DND-41 (cell line): ENCODE measurements around the gene KCNMA1.

ENCODE experiments used
- ATAC-seq: fragments of 200-7000 bp; cut with Tn5 transposase; 3 replicates; pipeline ENCODE4 v1.9.1; 2021; ENCODE audit warnings: low read depth; ENCODE audit not compliant: insufficient read depth
- DNase-seq: peaks from one replicate; pipeline ENCODE4 v3.0.0-alpha.2; 2020
- H2AFZ ChIP-seq: 2 replicates; pipeline ENCODE4 v1.6.0; 2012; ENCODE audit warnings: low read depth, low read length
- H3K27ac ChIP-seq: 2 replicates; pipeline ENCODE4 v1.5.1; 2012; ENCODE audit warnings: low read length, inconsistent platforms
- H3K27me3 ChIP-seq: fragments of 200-600 bp; sonication (generic); 2 replicates; pipeline ENCODE4 v1.6.0; 2012; ENCODE audit warnings: low read length, mild to moderate bottlenecking, inconsistent platforms; ENCODE audit not compliant: insufficient read depth, poor library complexity
- H3K36me3 ChIP-seq: 2 replicates; pipeline ENCODE4 v1.5.1; 2012; ENCODE audit warnings: low read length, inconsistent platforms; ENCODE audit not compliant: insufficient read depth
- H3K4me1 ChIP-seq: 2 replicates; pipeline ENCODE4 v1.5.1; 2012; ENCODE audit warnings: mild to moderate bottlenecking, low read length; ENCODE audit not compliant: insufficient read depth
- H3K4me2 ChIP-seq: 2 replicates; pipeline ENCODE4 v1.6.0; 2012; ENCODE audit warnings: mild to moderate bottlenecking, moderate library complexity, low read length, inconsistent platforms; ENCODE audit not compliant: insufficient read depth
- H3K4me3 ChIP-seq, 2 experiments: fragments of 200-600 bp in 1 of 2; shearing (Covaris generic) in 1 of 2; 2 replicates each; pipeline ENCODE4 v1.5.1; 2012 to 2016; ENCODE audit warnings: inconsistent platforms in 2 of 2, low read length in 2 of 2, mild to moderate bottlenecking in 2 of 2, low read depth in 1 of 2, moderate library complexity in 1 of 2
- H3K79me2 ChIP-seq: 2 replicates; pipeline ENCODE4 v1.6.0; 2012; ENCODE audit warnings: low read length, inconsistent platforms; ENCODE audit not compliant: insufficient read depth
- H3K9ac ChIP-seq: 2 replicates; pipeline ENCODE4 v1.6.0; 2012; ENCODE audit warnings: low read depth, mild to moderate bottlenecking, inconsistent platforms, low read length, moderate library complexity
- H3K9me3 ChIP-seq: 2 replicates; pipeline ENCODE4 v1.5.1; 2012; ENCODE audit warnings: low read length, moderate library complexity, mild to moderate bottlenecking, inconsistent platforms; ENCODE audit not compliant: insufficient read depth, severe bottlenecking
- H4K20me1 ChIP-seq: 2 replicates; pipeline ENCODE4 v1.6.0; 2012; ENCODE audit warnings: low read length; ENCODE audit not compliant: insufficient read depth
- EZH2 ChIP-seq: IDR thresholded peaks from 3 replicates; pipeline ENCODE4 v1.6.1; 2012; ENCODE audit warnings: borderline replicate concordance, low read depth, mild to moderate bottlenecking, moderate library complexity, low read length, inconsistent platforms; ENCODE audit not compliant: severe bottlenecking
- TF ChIP-seq, protein P1 (sequence below): IDR thresholded peaks from 2 replicates; pipeline ENCODE4 v1.5.1; 2012; ENCODE audit warnings: borderline replicate concordance, low read length, moderate library complexity, mild to moderate bottlenecking; ENCODE audit not compliant: poor library complexity, severe bottlenecking; ENCODE audit errors: extremely low read depth

KCNMA1 gene

DNA sequence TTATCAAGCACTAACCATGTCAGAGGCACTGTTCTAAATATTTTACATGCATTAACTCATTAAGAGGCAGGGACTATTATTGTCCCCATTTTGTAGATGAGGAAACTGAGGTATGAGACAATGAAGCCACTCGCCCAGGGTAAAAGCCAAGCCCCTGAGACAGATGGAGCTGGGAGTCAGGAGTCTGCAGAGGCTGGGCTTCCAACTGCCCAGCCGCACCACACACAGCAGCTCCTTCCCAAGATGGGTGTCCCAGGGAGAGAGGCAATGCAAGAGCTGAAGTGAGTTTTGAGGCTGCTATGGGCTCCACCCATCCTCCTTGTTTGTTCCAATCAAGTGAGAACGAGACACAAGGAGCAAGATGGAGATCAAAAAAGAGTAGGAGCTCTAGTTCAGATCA, 244.2 kb downstream of the KCNMA1 start:
- no peak overlapping the region for H3K4me3 ChIP-seq

DNA sequence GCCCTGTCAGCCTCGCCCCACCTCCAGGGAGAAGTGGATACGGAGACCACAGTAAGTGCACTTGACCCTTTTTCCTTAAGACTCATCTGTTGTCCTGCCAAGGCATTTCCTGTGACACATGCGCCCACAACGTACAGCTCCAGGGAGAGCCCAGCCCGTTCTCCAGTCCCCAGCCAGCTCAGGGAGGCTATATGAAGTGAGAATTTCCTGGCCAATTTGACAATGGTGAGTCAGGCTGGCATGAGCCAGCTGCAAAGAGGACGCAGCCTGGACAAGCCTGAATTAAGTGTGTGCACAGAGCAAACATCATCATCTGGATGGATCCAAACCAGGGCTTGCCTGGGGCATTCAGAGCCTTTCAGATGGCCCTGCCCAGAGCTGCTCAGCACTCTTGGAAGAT, 244.8 kb downstream of the KCNMA1 start:
- Histone ChIP-seq H3K4me1 (no peaks in the 10 kb centered on the region), H3K9ac (no peak overlapping the region), H3K9me3 (no peaks in the 10 kb centered on the region), H3K4me3 (no peak overlapping the region), H3K4me2 (no peak overlapping the region), H4K20me1 (0 out of 2 replicates have a peak, but pooled peaks cover 4% of the 10 kb centered on the region), H3K36me3 (no peaks in the 10 kb centered on the region), H3K27me3 (no peaks in the 10 kb centered on the region), H2AFZ (no peak overlapping the region), H3K27ac (no peak overlapping the region), H3K79me2 (no peaks in the 10 kb centered on the region)
- ATAC-seq = no peak
- no peak for DNase-seq
- TF ChIP-seq, protein P1, sequence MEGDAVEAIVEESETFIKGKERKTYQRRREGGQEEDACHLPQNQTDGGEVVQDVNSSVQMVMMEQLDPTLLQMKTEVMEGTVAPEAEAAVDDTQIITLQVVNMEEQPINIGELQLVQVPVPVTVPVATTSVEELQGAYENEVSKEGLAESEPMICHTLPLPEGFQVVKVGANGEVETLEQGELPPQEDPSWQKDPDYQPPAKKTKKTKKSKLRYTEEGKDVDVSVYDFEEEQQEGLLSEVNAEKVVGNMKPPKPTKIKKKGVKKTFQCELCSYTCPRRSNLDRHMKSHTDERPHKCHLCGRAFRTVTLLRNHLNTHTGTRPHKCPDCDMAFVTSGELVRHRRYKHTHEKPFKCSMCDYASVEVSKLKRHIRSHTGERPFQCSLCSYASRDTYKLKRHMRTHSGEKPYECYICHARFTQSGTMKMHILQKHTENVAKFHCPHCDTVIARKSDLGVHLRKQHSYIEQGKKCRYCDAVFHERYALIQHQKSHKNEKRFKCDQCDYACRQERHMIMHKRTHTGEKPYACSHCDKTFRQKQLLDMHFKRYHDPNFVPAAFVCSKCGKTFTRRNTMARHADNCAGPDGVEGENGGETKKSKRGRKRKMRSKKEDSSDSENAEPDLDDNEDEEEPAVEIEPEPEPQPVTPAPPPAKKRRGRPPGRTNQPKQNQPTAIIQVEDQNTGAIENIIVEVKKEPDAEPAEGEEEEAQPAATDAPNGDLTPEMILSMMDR = no peak
- no peak for TF ChIP-seq EZH2

More for the DNA sequence above, 244.2 kb downstream of the KCNMA1 start:
- no peaks in the 10 kb centered on the region for H3K4me1 ChIP-seq
- no peak for DNase-seq
- ATAC-seq = no peak
- no peak overlapping the region for H3K27ac ChIP-seq
- H4K20me1 ChIP-seq = 0 out of 2 replicates have a peak, but pooled peaks cover 4% of the 10 kb centered on the region
- H3K79me2 ChIP-seq = no peaks in the 10 kb centered on the region
- TF ChIP-seq, protein P1 = no peak
- TF ChIP-seq EZH2 = no peak
- H3K9me3 ChIP-seq = no peaks in the 10 kb centered on the region
- H3K4me2 ChIP-seq = no peak overlapping the region
- no peak overlapping the region for H2AFZ ChIP-seq
- H3K9ac ChIP-seq = no peak overlapping the region
- no peaks in the 10 kb centered on the region for H3K27me3 ChIP-seq
- no peaks in the 10 kb centered on the region for H3K36me3 ChIP-seq

DNA sequence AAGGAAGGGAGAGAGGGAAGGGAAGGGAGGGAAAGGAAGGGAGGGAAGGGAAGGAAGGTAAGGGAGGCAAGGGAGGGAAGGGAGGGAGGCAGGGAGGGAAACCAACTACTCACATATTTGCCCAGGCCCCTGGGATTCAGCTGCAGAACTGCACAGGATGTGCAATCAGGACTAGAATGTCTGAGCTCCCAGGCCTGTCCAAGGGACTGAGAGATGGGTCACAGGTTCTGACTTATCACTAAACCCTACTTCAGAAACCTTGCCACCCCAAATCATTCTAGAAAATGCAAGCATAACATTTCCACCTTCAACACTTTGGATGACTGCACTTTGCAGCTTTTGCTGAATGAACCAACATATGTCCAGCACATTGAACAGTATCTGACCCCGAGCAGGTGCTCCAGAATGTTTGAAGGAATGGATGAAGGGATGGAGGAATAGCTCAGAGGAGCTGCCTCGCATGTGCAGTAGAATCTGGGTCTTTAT, 245.3 kb downstream of the KCNMA1 start:
- Histone ChIP-seq H3K4me3 (no peak overlapping the region), H3K27me3 (no peaks in the 10 kb centered on the region), H3K4me1 (no peaks in the 10 kb centered on the region), H4K20me1 (0 out of 2 replicates have a peak, but pooled peaks cover 4% of the 10 kb centered on the region), H3K9ac (no peak overlapping the region), H2AFZ (no peak overlapping the region), H3K27ac (no peak overlapping the region), H3K79me2 (no peaks in the 10 kb centered on the region), H3K36me3 (no peaks in the 10 kb centered on the region), H3K4me2 (no peak overlapping the region), H3K9me3 (no peaks in the 10 kb centered on the region)
- ATAC-seq (no peak), DNase-seq (no peak)
- no peak for TF ChIP-seq EZH2
- TF ChIP-seq, protein P1 = no peak
